Activated gamma-delta T cell treated with anti-CD3 and anti-CD28 coated beads, Interleukin-2, amount 50 U/mL, for 16 hours (primary cell): Measurements from ENCODE around the gene MDFIC.

Source experiments
- DNase-seq: peaks from one replicate; pipeline ENCODE4 v3.0.0-alpha.2; 2020; ENCODE audit warnings: low read depth

The MDFIC gene

DNA sequence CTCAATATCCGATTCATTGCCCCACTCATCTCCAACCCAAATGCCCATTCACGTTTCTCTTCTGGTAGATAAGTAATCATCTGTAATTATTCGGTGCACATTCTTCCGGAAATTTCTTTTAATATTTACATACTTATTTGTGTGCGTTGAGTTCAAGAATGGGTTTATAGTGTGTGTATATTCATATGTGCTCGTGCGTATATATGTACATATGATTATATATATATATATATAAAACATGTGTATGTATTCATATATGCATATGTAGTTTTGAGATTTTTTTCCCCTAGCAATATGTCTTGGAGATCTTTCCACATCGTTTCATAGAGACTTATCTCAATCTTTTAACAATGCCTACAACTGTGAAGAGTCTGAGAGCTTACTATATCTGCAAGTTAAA is 118.2 kb downstream of the MDFIC start:
- no peak for DNase-seq

DNA sequence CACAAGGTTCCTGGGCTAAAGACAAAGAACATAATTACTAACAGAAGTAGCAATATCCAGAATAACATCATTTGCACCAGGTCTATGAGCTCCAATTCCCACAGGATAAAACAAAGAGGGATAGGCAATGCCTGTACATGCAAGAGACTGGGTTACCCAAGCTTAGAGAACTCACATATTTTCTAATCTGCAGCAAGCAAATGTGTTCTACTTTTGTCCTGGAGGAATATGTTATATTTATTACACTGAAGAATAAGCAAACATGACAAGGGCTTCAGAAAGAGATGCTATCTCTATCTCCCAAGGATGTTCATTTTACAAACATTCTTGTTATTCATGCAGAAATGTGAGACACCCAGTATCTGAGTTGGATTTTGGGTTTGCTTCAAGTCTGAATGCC is 118.6 kb downstream of the MDFIC start:
- no peak for DNase-seq

DNA sequence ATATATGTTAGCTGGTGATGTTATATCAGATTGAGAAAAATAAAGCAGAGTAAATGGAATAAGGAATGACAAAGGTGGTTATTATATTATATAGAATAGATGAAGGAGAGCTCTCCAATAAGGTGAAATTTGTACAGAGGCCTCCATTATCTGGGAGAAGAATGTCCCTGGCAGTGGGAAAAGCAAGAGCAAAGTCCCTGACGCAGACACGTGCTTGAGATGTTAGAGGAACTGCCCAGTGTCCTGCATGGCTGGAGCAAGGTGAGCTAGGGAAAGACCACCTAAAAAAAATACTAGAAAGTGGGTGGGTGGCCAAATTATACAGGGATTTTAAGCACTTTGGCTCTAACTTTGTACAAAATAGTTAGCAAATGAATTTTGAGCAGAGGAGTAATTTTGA is 120.7 kb downstream of the MDFIC start:
- no peak for DNase-seq

DNA sequence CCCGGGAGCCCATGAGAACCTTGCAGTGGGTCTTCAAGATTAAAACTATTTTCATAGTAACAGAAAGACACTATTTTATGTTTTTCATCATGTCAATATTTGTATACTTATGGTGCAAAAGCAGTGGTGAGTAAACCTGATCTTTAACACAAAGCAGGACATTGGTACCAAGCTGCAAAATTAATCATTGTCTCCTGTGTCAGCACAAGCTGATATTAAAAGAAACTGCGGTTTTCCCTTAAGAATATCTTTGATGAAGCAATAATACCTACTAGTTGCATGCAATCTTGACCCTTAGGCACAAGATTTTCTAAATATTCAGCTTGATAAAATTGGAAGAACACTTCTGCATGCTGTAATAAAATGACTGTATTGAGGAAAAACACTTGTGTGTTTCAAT is 121.7 kb downstream of the MDFIC start:
- no peak for DNase-seq

DNA sequence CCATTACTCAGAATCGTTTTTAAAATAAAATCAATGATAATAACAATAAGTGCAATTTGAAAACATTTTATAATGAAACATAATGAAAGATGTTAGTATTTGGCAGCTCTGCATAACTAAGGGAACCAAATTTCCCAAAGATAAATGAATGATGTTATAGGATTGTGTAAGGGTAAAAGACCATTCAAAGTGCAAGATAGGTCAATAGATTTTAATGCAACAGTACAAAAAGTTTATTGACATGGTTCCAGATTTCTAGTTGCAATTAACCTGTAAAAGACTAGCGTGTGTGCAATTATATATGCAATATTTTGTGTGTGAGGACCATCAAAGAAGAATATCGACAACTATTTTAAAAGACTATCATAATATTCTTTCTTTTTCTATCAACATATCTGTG is 122.3 kb downstream of the MDFIC start:
- no peak for DNase-seq

DNA sequence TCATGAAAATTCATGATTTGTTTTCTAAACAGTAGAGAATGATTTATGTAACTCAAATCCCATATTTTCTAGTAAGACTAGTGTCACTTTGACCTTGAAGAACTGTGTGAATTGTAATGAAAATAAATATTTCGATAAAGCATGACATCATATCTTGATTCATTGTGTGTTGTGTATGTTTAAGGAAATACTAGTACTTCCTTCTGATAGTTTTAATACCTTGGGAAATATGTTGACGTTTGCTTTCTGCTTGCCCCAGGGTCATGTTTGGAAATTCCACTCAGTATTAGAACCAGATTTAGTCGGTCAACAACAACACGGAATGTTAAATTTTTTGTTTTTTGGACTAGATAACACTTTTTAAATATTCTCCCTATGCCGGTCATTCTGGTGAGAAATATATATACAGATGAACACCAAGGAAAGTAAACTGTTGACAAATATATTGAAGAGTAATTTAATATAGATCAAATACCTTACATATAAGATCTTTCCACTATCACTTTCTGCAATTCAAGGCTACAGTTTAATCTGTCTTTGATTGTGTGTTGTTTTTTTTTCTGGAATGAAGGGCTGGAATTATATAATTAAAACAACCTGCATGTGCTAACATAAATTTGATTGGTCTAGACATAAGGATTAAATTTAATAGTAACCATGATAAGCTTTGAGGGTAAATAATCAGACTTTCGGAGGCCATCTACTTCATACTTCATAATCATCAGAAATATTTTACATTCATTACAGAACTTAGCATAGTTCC is 126.2 kb downstream of the MDFIC start:
- no peak for DNase-seq

DNA sequence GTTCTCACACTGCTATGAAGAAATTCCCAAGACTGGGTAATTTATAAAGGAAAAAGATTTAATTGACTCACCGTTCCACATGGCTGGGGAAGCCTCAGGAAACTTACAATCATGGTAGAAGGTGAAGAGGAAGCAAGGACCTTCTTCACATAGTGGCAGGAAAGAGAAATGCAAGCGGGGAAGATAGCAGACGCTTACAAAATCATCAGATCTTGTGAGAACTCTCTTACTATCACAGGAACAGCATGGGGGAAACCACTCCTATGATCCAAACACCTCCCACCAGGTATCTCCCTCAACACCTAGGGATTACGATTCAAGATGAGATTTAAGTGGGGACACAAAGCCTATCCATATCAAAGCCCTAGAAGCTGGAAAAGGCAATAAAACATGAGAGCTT is 130.8 kb downstream of the MDFIC start:
- DNase-seq, result no peak

DNA sequence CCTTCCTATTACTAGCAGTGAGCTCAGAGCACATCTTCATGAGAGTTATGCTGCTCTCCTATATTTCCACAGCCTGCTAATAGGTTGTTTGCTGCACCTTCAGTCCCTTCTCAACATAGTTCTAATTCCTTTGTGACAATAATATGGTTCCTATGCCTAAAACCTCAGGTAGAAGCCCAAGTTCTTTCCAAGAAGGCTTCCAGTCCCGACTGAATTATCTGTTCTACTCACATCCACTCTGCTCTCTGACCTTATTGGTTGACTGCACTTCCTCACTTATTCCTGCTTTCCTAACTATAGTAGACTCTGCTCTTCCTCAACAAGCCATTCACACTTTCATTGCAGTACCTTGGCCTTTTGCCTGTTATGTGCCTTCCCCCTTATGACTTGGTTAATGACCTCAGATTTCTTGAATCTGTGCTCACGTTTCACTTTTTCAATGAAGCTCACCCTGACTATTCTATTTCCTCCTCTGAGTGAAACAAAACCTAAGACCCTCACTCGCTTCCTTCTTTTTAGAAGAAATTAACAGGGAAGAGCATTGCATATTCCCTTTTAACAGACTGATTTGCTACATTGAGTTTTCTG is 132.7 kb downstream of the MDFIC start:
- no peak for DNase-seq

DNA sequence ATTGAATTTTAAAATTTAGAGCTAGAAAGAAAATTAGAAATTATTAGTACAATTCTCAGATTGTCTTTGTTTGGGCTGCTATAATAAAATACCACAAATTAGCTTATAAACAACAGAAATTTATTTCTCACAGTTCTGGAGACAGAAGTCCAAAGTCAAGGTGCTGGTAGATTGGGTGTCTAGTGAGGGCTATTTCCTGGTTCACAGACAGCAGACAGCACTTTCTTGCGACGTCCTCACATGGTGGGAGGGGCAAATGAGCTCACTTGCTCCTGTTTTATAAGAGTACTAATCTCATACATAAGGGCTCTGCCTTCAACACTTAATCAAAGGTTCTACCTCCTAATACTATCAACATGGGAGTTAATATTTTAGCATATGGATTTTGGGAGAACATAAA is 134.1 kb downstream of the MDFIC start:
- DNase-seq, result no peak

DNA sequence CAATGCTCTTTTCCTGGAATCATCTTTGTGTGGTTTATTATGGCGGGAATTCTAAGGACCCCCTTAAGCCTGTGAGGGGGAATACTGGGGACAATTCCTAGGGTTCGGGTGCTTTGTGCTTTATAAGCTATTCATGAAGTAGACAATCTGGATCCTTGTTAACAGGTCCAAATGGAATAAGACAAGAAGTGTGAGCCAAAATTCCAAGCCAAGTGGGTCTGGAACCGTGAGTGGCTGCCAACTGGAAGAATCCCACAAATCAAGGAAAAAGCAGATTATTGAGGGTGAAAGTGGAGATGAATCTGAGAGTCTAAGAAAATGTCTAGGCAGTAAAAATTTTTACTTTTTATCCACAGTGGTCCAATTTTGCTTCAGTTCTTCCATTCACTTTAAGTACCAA is 136.8 kb downstream of the MDFIC start:
- no peak for DNase-seq

DNA sequence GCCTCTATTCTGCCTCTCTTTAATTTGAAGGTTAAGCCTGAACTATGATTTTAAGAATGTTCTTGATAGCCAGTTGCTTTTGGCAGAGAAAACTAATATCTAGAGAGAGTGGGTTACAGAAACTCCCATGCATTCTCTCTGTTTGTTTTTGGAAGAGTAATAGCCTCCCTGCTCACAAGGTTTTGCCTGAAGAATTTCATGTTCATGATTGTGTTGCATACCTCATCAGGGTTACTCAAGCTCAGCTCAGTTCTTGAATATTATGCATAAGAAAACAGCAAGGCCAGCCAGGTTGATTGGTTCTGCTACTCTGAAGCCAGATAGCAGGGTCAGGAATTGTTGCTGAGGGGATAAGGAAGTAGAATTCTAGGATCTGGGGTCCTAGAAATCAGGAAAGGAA is 137.4 kb downstream of the MDFIC start:
- DNase-seq, result no peak

DNA sequence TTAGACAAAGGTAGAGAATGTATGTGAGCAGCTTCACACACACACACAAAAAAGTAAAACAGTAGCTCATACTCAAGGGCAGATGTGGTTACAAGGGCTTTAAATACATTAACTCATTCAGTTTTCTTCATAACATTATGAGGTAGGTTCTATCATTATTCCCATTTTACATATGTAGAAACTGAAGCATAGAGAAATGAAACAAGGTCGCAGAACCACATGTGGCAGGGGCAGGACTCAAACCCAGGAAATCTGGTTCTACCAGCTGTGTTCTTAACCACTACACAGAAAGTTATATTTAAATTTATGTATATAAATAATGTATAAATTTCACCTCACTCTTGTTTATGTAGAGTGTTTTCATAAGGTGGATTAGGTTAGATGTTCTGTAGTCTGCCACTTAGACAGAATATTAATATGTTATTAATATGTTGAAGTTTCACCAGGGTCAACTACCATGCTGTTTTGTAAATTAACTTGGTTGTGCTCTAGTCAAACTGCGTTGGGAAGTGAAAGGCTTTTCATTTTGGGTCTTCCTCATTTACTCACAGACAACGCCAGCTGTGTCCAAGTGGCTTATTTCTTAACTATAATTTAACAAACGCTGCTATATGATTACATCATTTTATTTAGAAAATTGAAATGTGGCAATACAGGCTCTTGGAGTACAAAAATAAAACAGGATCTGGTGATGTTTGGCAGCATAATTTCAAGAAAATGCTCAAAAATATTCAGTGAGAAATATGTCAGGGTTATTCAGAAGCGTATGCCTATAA is 138.4 kb downstream of the MDFIC start:
- no peak for DNase-seq

DNA sequence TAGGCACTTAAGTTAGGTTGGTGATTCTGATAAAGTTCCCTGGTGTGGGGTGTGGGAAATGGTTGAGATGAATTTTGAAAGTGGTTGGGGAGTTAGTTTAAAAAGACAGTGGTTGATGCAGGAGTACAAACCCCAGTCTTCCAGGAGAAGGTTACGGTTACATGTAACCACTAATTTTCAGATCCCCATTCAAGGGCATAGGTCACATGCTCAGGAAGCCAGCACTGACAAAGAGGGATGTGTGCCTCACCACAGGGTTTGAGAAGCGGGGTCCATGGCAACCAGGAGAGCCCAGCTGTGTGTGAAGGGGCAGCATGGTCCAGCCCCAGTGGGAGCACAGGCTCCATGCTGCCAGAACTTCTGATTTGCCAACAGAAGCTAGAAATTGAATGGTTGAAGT is 144.2 kb downstream of the MDFIC start:
- no peak for DNase-seq

DNA sequence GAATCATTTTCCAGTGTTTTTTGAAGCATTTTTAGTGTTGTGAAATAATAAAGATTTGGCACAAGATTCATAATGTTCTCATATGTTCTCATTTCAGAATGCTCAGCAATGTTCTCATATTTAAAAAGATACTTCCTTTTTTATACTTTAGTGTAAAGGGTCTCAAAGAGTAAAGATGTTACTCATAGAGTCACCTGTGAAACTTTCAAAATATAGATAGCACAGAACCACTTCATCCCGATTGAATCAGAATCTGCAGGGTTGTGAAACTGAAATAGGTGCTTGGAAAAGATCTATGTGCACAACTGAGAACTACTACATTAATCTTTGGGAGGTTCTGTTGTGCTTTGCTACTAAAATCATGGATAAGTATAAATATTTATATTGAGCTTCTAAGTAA is 144.7 kb downstream of the MDFIC start:
- DNase-seq, result no peak

DNA sequence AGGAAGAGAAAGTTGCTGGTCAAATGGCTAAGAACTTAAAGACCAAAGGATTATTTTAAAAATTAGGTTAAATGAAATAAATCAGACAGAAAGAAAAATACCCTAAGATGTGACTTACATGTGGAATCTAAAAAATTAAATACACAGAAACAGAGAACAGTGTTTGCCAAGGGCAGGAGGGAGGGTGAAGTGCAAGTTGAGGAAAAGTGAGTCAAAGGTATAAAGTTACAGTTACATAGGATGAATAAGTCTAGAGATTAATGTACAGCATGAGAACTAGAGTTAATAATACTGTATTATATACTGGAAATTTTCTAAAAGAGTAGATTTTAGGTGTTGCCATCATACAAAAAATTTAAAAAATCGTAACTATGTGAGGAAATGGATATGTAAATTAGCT is 146.3 kb downstream of the MDFIC start:
- no peak for DNase-seq
